DMS 273 (cell line): Measurements from ENCODE around the gene NUDT21.
"Not testable (repeated sequence)": the region's sequence is repeated elsewhere in the genome, so short reads cannot be mapped to it uniquely, and the experiment has no call there.

Source experiments
- DNase-seq: peaks from one replicate; lab custom pipeline; 2025; ENCODE audit not compliant: unreplicated experiment; lab: John Stamatoyannopoulos, UW

NUDT21 gene

DNA sequence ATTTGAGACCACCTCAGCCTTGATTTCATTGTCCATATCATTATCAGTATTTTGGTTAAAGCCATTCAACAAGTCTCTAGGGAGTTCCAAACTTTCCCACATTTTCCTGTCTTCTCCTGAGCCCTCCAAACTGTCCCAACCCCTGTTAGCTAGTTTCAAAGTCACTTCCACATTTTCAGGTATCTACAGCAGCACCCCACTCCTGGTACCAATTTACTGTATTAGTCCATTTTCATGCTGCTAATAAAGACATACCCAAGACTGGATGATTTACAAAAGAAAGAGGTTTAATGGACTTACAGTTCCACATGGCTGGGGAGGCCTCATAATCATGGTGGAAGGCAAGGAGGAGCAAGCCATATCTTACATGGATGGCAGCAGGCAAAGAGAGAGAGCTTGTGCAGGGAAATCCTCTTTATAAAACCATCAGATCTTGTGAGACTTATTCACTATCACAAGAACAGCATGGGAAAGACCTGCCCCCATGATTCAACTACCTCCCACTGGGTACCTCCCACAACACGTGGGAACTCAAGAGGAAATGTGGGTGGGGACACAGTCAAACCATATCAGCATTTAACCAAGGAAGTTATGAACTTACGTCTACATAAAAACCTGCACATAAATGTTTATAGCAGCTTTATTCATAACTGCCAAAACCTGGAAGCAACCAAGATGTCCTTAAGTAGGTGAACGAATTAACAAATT lies 70.2 kb downstream of the NUDT21 start:
- not testable (repeated sequence) for DNase-seq
